H9 (cell line): ENCODE results near the gene LRMDA. TPM values are rescaled to one million over a fixed set of nuclear protein-coding genes. Genes with fewer than 3 reads are reported as not detected.

Source experiments
- DNase-seq: peaks from one replicate; pipeline ENCODE4 v3.0.0-alpha.2; 2017
- H2AFZ ChIP-seq: one replicate; pipeline ENCODE4 v1.6.1; 2013; ENCODE audit warnings: mild to moderate bottlenecking, low read length, control low read depth, moderate library complexity
- H2AK5ac ChIP-seq: 2 replicates; pipeline ENCODE4 v1.6.1; 2013; ENCODE audit warnings: low read length, control low read depth, mixed read lengths; ENCODE audit not compliant: insufficient read length
- H2BK120ac ChIP-seq: one replicate; pipeline ENCODE4 v1.6.1; 2013; ENCODE audit warnings: low read depth, mild to moderate bottlenecking, low read length, control low read depth, inconsistent platforms; ENCODE audit not compliant: poor library complexity, severe bottlenecking
- H2BK12ac ChIP-seq: 2 replicates; pipeline ENCODE4 v1.6.1; 2013; ENCODE audit warnings: low read length, control low read depth, mixed read lengths, low read depth; ENCODE audit not compliant: insufficient read length
- H2BK15ac ChIP-seq: 2 replicates; pipeline ENCODE4 v1.6.1; 2013; ENCODE audit warnings: low read depth, low read length, control low read depth
- H2BK20ac ChIP-seq: one replicate; pipeline ENCODE4 v1.6.1; 2013; ENCODE audit warnings: low read depth, mild to moderate bottlenecking, low read length, control low read depth, inconsistent platforms; ENCODE audit not compliant: poor library complexity, severe bottlenecking
- H2BK5ac ChIP-seq: 2 replicates; pipeline ENCODE4 v1.6.1; 2013; ENCODE audit warnings: low read length, control low read depth, mixed read lengths; ENCODE audit not compliant: insufficient read length
- H3K14ac ChIP-seq: 2 replicates; pipeline ENCODE4 v1.6.1; 2013; ENCODE audit warnings: low read length, control low read depth; ENCODE audit not compliant: insufficient read depth
- H3K18ac ChIP-seq: 2 replicates; pipeline ENCODE4 v1.6.1; 2013; ENCODE audit warnings: low read depth, mild to moderate bottlenecking, mixed read lengths, low read length, control low read depth; ENCODE audit not compliant: insufficient read length
- H3K23ac ChIP-seq: 2 replicates; pipeline ENCODE4 v1.6.1; 2013; ENCODE audit warnings: low read length, control low read depth, mixed read lengths, low read depth; ENCODE audit not compliant: insufficient read length
- H3K23me2 ChIP-seq: 2 replicates; pipeline ENCODE4 v1.6.1; 2013; ENCODE audit warnings: low read depth, mild to moderate bottlenecking, mixed read lengths, low read length, control low read depth; ENCODE audit not compliant: insufficient read length, poor library complexity, severe bottlenecking
- H3K27ac ChIP-seq: 2 replicates; pipeline ENCODE4 v1.5.1; 2013; ENCODE audit warnings: low read length, control low read depth, mixed read lengths, low read depth; ENCODE audit not compliant: insufficient read length
- H3K27me3 ChIP-seq: 2 replicates; pipeline ENCODE4 v1.6.1; 2013; ENCODE audit warnings: low read length, control low read depth, inconsistent platforms; ENCODE audit not compliant: insufficient read depth
- H3K4ac ChIP-seq: 2 replicates; pipeline ENCODE4 v1.6.1; 2013; ENCODE audit warnings: low read depth, mild to moderate bottlenecking, control low read depth, inconsistent platforms, low read length, moderate library complexity
- H3K4me1 ChIP-seq: 2 replicates; pipeline ENCODE4 v1.6.1; 2013; ENCODE audit warnings: low read length, control low read depth, inconsistent platforms; ENCODE audit not compliant: insufficient read depth
- H3K4me2 ChIP-seq: 2 replicates; pipeline ENCODE4 v1.6.1; 2013; ENCODE audit warnings: low read length, control low read depth, mixed read lengths; ENCODE audit not compliant: insufficient read length, insufficient read depth
- H3K56ac ChIP-seq: 2 replicates; pipeline ENCODE4 v1.6.1; 2013; ENCODE audit warnings: low read depth, mild to moderate bottlenecking, mixed read lengths, low read length, control low read depth; ENCODE audit not compliant: insufficient read length
- H3K79me1 ChIP-seq: 2 replicates; pipeline ENCODE4 v1.6.1; 2013; ENCODE audit warnings: low read depth, mild to moderate bottlenecking, moderate library complexity, low read length, control low read depth, inconsistent platforms; ENCODE audit not compliant: insufficient read depth, poor library complexity, severe bottlenecking
- H3K79me2 ChIP-seq: 2 replicates; pipeline ENCODE4 v1.6.1; 2013; ENCODE audit warnings: low read length, control low read depth, inconsistent platforms; ENCODE audit not compliant: insufficient read depth
- H3K9ac ChIP-seq: 2 replicates; pipeline ENCODE4 v1.6.1; 2013; ENCODE audit warnings: low read length, control low read depth, mixed read lengths; ENCODE audit not compliant: insufficient read length; ENCODE audit errors: extremely low read depth
- H3K9me3 ChIP-seq: one replicate; pipeline ENCODE4 v1.6.1; 2013; ENCODE audit warnings: low read depth, low read length, inconsistent platforms; ENCODE audit not compliant: control insufficient read depth
- H3T11ph ChIP-seq: one replicate; pipeline ENCODE4 v1.6.1; 2013; ENCODE audit warnings: mild to moderate bottlenecking, low read length, control low read depth, inconsistent platforms
- H4K20me1 ChIP-seq: one replicate; pipeline ENCODE4 v1.6.1; 2013; ENCODE audit not compliant: control insufficient read depth, insufficient read length, insufficient read depth
- H4K5ac ChIP-seq: 2 replicates; pipeline ENCODE4 v1.6.1; 2013; ENCODE audit warnings: low read depth, mild to moderate bottlenecking, mixed read lengths, low read length, control low read depth; ENCODE audit not compliant: insufficient read length
- H4K8ac ChIP-seq: replicated peaks from 2 replicates; pipeline ENCODE4 v1.6.1; 2013; ENCODE audit warnings: low read length, control low read depth, mixed read lengths, low read depth; ENCODE audit not compliant: insufficient read length
- H4K91ac ChIP-seq: 2 replicates; pipeline ENCODE4 v1.6.1; 2013; ENCODE audit warnings: low read depth, mild to moderate bottlenecking, moderate library complexity, mixed read lengths, low read length, control low read depth; ENCODE audit not compliant: insufficient read length
- H3K27ac Mint-ChIP-seq, 3 experiments: 2 replicates in 2 of 3; 3 replicates in 1 of 3; pipeline ENCODE4 v1.8.0; 2020 to 2021; ENCODE audit warnings: mixed read lengths in 3 of 3, mild to moderate bottlenecking in 1 of 3, moderate library complexity in 1 of 3
- H3K27me3 Mint-ChIP-seq: 2 replicates; pipeline ENCODE4 v1.8.0; 2021; ENCODE audit warnings: low read depth, mild to moderate bottlenecking, moderate library complexity, mixed read lengths
- H3K36me3 Mint-ChIP-seq, 3 experiments: 2 replicates in 2 of 3; 3 replicates in 1 of 3; pipeline ENCODE4 v1.8.0; 2020 to 2021; ENCODE audit warnings: low read depth in 3 of 3, mixed read lengths in 3 of 3; ENCODE audit not compliant: insufficient read depth in 1 of 3
- H3K4me1 Mint-ChIP-seq, 2 experiments: 2 replicates each; pipeline ENCODE4 v1.8.0; 2020; ENCODE audit warnings: mixed read lengths in 2 of 2
- H3K4me3 Mint-ChIP-seq, 2 experiments: 2 replicates in 1 of 2; 3 replicates in 1 of 2; pipeline ENCODE4 v1.8.0; 2020 to 2021; ENCODE audit warnings: mild to moderate bottlenecking in 2 of 2, mixed read lengths in 2 of 2, moderate library complexity in 1 of 2
- H3K9me3 Mint-ChIP-seq, 2 experiments: 2 replicates in 1 of 2; 3 replicates in 1 of 2; pipeline ENCODE4 v1.8.0; 2020; ENCODE audit warnings: mild to moderate bottlenecking in 2 of 2, mixed read lengths in 2 of 2, moderate library complexity in 1 of 2
- WGBS: extraction: QIAGEN DNeasy Blood & Tissue Kit; methylation state at CpG from one replicate; pipeline ENCODE4 v1.1.7; 2013; ENCODE audit warnings: missing lambda C conversion rate, low lambda C conversion rate, mixed read lengths; ENCODE audit not compliant: insufficient read length; ENCODE audit errors: extremely low coverage; 5-methylcytosine and 5-hydroxymethylcytosine counted together
- total RNA-seq: library from RNA; stranded (reverse); gene quantifications from 2 replicates; pipeline ENCODE4 v1.2.1, GENCODE V29; 2021
- TF ChIP-seq, protein P1 (sequence below): fragments of 200-600 bp; sonication (generic); conservative IDR thresholded peaks from 3 replicates; pipeline ENCODE4 v1.8.0; 2021; ENCODE audit warnings: antibody characterized with exemption, mild to moderate bottlenecking

LRMDA gene
- total RNA-seq, 1 experiment from 2014 or later: 1.8 TPM

- H3K79me2 ChIP-seq: no peaks in the 10 kb centered on the region
- H3K56ac ChIP-seq: no peak overlapping the region
- no peak overlapping the region for H3K9ac ChIP-seq
- H4K20me1 ChIP-seq: no peaks in the 10 kb centered on the region
- no peaks in the 10 kb centered on the region for H3K9me3 ChIP-seq
- peaks cover 32% of the 10 kb centered on the region for H3K23me2 ChIP-seq
- Mint-ChIP-seq H3K4me3 (peak overlapping the region in 1 of 2 experiments; percentile 40; a peak in 1 of 5 replicates), H3K9me3 (peaks cover 2 to 8% of the 10 kb centered on the region in 2 experiments; a peak in 2 of 5 replicates), H3K36me3 (no peaks in the 10 kb centered on the region; a peak in 1 of 7 replicates), H3K27me3 (peaks cover 98% of the 10 kb centered on the region), H3K27ac (no peak overlapping the region), H3K4me1 (peaks cover 20 to 35% of the 10 kb centered on the region in 2 experiments)
- DNase-seq: no peak
- no peak overlapping the region for H3T11ph ChIP-seq
- no peak overlapping the region for H4K5ac ChIP-seq
- H2BK20ac ChIP-seq: no peak overlapping the region
- no peak overlapping the region for H3K27ac ChIP-seq
- H2BK12ac ChIP-seq: no peak overlapping the region
- no peak overlapping the region for H2BK15ac ChIP-seq
- H2BK5ac ChIP-seq: no peak overlapping the region
- no peak overlapping the region for H2AK5ac ChIP-seq
- no peak overlapping the region for H4K8ac ChIP-seq
- TF ChIP-seq, protein P1, sequence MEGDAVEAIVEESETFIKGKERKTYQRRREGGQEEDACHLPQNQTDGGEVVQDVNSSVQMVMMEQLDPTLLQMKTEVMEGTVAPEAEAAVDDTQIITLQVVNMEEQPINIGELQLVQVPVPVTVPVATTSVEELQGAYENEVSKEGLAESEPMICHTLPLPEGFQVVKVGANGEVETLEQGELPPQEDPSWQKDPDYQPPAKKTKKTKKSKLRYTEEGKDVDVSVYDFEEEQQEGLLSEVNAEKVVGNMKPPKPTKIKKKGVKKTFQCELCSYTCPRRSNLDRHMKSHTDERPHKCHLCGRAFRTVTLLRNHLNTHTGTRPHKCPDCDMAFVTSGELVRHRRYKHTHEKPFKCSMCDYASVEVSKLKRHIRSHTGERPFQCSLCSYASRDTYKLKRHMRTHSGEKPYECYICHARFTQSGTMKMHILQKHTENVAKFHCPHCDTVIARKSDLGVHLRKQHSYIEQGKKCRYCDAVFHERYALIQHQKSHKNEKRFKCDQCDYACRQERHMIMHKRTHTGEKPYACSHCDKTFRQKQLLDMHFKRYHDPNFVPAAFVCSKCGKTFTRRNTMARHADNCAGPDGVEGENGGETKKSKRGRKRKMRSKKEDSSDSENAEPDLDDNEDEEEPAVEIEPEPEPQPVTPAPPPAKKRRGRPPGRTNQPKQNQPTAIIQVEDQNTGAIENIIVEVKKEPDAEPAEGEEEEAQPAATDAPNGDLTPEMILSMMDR: no peak
- H4K91ac ChIP-seq: no peak overlapping the region
- no CpG with 5 or more reads among the region's 17 CpGs for WGBS
- H3K79me1 ChIP-seq: no peaks in the 10 kb centered on the region
- H2BK120ac ChIP-seq: no peak overlapping the region
- H3K4ac ChIP-seq: no peak overlapping the region
- H2AFZ ChIP-seq: no peak overlapping the region
- H3K4me2 ChIP-seq: peak overlapping the region; percentile 11
- H3K23ac ChIP-seq: no peak overlapping the region
- H3K14ac ChIP-seq: no peak overlapping the region
- no peaks in the 10 kb centered on the region; the same call in none of the 2 replicates for H3K4me1 ChIP-seq
- no peak overlapping the region for H3K18ac ChIP-seq
- H3K27me3 ChIP-seq: peaks cover 67% of the 10 kb centered on the region
Measured at GRCh38 chr10:75398200-75398691, 33.2 kb upstream of the LRMDA start.
